CD8-positive, alpha-beta memory T cell (primary cell): ENCODE data around the gene ST6GALNAC3. TPM values are rescaled to one million over a fixed set of nuclear protein-coding genes. Genes with fewer than 3 reads are reported as not detected.

Source experiments
- CTCF ChIA-PET: fragments of 350-600 bp; sonication (Branson Sonifier 250); formaldehyde crosslinking; loops from one replicate; lab custom pipeline; 2021; ENCODE audit warnings: antibody characterized with exemption; lab: Charles Lee
- POLR2A ChIA-PET: fragments of 350-600 bp; sonication (Branson Sonifier 250); formaldehyde crosslinking; loops from one replicate; lab custom pipeline; 2021; ENCODE audit warnings: antibody characterized with exemption; lab: Charles Lee
- DNase-seq, 5 donors: peaks; one replicate each; pipeline versions ENCODE4 v3.0.0 to v3.0.0-alpha.2; 2020 to 2022; ENCODE audit warnings: mixed read lengths in 1 of 5
- H3K27ac ChIP-seq: one replicate; pipeline ENCODE4 v1.7.0; 2013; ENCODE audit warnings: low read depth, mild to moderate bottlenecking, low read length, moderate library complexity
- H3K27me3 ChIP-seq: 2 replicates; pipeline ENCODE4 v1.7.0; 2013; ENCODE audit warnings: low read length, mild to moderate bottlenecking; ENCODE audit not compliant: insufficient read depth, poor library complexity, severe bottlenecking
- H3K36me3 ChIP-seq: 2 replicates; pipeline ENCODE4 v1.7.0; 2013; ENCODE audit warnings: mild to moderate bottlenecking, low read length, moderate library complexity; ENCODE audit not compliant: insufficient read depth
- H3K4me1 ChIP-seq: 2 replicates; pipeline ENCODE4 v1.7.0; 2013; ENCODE audit warnings: mild to moderate bottlenecking, low read length, moderate library complexity; ENCODE audit not compliant: insufficient read depth
- H3K4me3 ChIP-seq: 2 replicates; pipeline ENCODE4 v1.7.0; 2013; ENCODE audit warnings: mild to moderate bottlenecking, low read length
- H3K9me3 ChIP-seq: 2 replicates; pipeline ENCODE4 v1.7.0; 2013; ENCODE audit warnings: mild to moderate bottlenecking, low read length
- H3K27ac Mint-ChIP-seq, 8 donors: one replicate each; pipeline ENCODE4 v1.8.0; 2020 to 2021; ENCODE audit warnings: mixed read lengths in 8 of 8, mild to moderate bottlenecking in 6 of 8, inconsistent platforms in 3 of 8, moderate library complexity in 3 of 8
- H3K27me3 Mint-ChIP-seq, 2 donors: one replicate each; pipeline ENCODE4 v1.8.0; 2020 to 2021; ENCODE audit warnings: mixed read lengths in 2 of 2, mild to moderate bottlenecking in 1 of 2, moderate library complexity in 1 of 2
- H3K36me3 Mint-ChIP-seq, 3 donors: one replicate each; pipeline ENCODE4 v1.8.0; 2020 to 2021; ENCODE audit warnings: mixed read lengths in 3 of 3, inconsistent platforms in 1 of 3, mild to moderate bottlenecking in 1 of 3
- H3K4me1 Mint-ChIP-seq, 3 donors: one replicate each; pipeline ENCODE4 v1.8.0; 2020 to 2021; ENCODE audit warnings: mixed read lengths in 3 of 3, inconsistent platforms in 1 of 3, mild to moderate bottlenecking in 1 of 3
- H3K4me3 Mint-ChIP-seq, 7 donors: one replicate each; pipeline ENCODE4 v1.8.0; 2020 to 2021; ENCODE audit warnings: mixed read lengths in 7 of 7, mild to moderate bottlenecking in 6 of 7, moderate library complexity in 4 of 7, inconsistent platforms in 2 of 7
- H3K9me3 Mint-ChIP-seq, 5 donors: one replicate each; pipeline ENCODE4 v1.8.0; 2020 to 2022; ENCODE audit warnings: mixed read lengths in 5 of 5, mild to moderate bottlenecking in 3 of 5, moderate library complexity in 2 of 5, inconsistent platforms in 1 of 5
- polyA plus RNA-seq: library from polyadenylated mRNA; unstranded; fragments of 300-500 nt; fragmentation: Illumina TruSeq; gene quantifications from one replicate; pipeline ENCODE4 v1.2.3, GENCODE V29; 2021
- total RNA-seq, 2 experiments: library from RNA; stranded (reverse); gene quantifications; one replicate each; pipeline ENCODE4 v1.2.3, GENCODE V29; 2021

The ST6GALNAC3 gene
- total and polyA plus RNA-seq, 3 experiments from 2014 or later: 0.33 to 1.8 TPM; not detected in 1

- no peaks in the 10 kb centered on the region for H3K27me3 Mint-ChIP-seq
- H3K36me3 ChIP-seq: no peaks in the 10 kb centered on the region
- H3K4me3 Mint-ChIP-seq: no peak overlapping the region
- ChIA-PET POLR2A (no interaction called here), CTCF (no interaction called here)
- peaks cover 0 to 6% (median 0%) of the 10 kb centered on the region in 5 donors for H3K9me3 Mint-ChIP-seq
- no peak overlapping the region for H3K4me3 ChIP-seq
- H3K27me3 ChIP-seq: no peaks in the 10 kb centered on the region
- no peaks in the 10 kb centered on the region for H3K4me1 ChIP-seq
- DNase-seq: no peak
- H3K36me3 Mint-ChIP-seq: no peaks in the 10 kb centered on the region
- no peaks in the 10 kb centered on the region for H3K9me3 ChIP-seq
- no peak overlapping the region for H3K27ac Mint-ChIP-seq
- no peak overlapping the region for H3K27ac ChIP-seq
- H3K4me1 Mint-ChIP-seq: no peaks in the 10 kb centered on the region
Measured at GRCh38 chr1:76381450-76382097, 307.0 kb downstream of the ST6GALNAC3 start.

- H3K4me3 ChIP-seq: no peak overlapping the region
- no peaks in the 10 kb centered on the region for H3K4me1 ChIP-seq
- DNase-seq: no peak
- no peaks in the 10 kb centered on the region for H3K9me3 ChIP-seq
- H3K36me3 ChIP-seq: no peaks in the 10 kb centered on the region
- POLR2A ChIA-PET: interaction anchor here (0.7 kb wide), 1 partner anchor 105 kb away, joined by 3 read pairs; no protein-coding TSS in a partner anchor
- no peaks in the 10 kb centered on the region for H3K36me3 Mint-ChIP-seq
- peaks cover 0 to 1% of the 10 kb centered on the region in 2 donors for H3K27me3 Mint-ChIP-seq
- no peak overlapping the region for H3K27ac Mint-ChIP-seq
- H3K9me3 Mint-ChIP-seq: peaks cover 0 to 5% (median 0%) of the 10 kb centered on the region in 5 donors
- no peak overlapping the region for H3K4me3 Mint-ChIP-seq
- no peaks in the 10 kb centered on the region for H3K27me3 ChIP-seq
- CTCF ChIA-PET: no interaction called here
- no peak overlapping the region for H3K27ac ChIP-seq
- H3K4me1 Mint-ChIP-seq: no peaks in the 10 kb centered on the region
Measured at GRCh38 chr1:76388261-76388660, 313.7 kb downstream of the ST6GALNAC3 start.

GRCh38 chr1:76390456-76390855 lies 315.9 kb downstream of the ST6GALNAC3 start:
- Histone ChIP-seq H3K4me3 (no peak overlapping the region), H3K27me3 (no peaks in the 10 kb centered on the region), H3K4me1 (no peaks in the 10 kb centered on the region), H3K9me3 (no peaks in the 10 kb centered on the region), H3K36me3 (no peaks in the 10 kb centered on the region), H3K27ac (no peak overlapping the region)
- Mint-ChIP-seq H3K9me3 (peaks cover 0 to 4% (median 0%) of the 10 kb centered on the region in 5 donors), H3K4me1 (no peaks in the 10 kb centered on the region), H3K4me3 (no peak overlapping the region), H3K27ac (no peak overlapping the region), H3K27me3 (peaks cover 0 to 1% of the 10 kb centered on the region in 2 donors), H3K36me3 (no peaks in the 10 kb centered on the region)
- ChIA-PET POLR2A (no interaction called here), CTCF (no interaction called here)
- no peak for DNase-seq

GRCh38 chr1:76395059-76395458 lies 320.5 kb downstream of the ST6GALNAC3 start:
- Mint-ChIP-seq H3K27ac (no peak overlapping the region), H3K4me1 (no peaks in the 10 kb centered on the region), H3K4me3 (no peak overlapping the region), H3K36me3 (no peaks in the 10 kb centered on the region), H3K27me3 (peaks cover 0 to 1% of the 10 kb centered on the region in 2 donors), H3K9me3 (peaks cover 0 to 4% (median 0%) of the 10 kb centered on the region in 5 donors)
- no peaks in the 10 kb centered on the region for H3K36me3 ChIP-seq
- DNase-seq: no peak
- H3K27me3 ChIP-seq: no peaks in the 10 kb centered on the region
- CTCF ChIA-PET: no interaction called here
- H3K4me3 ChIP-seq: no peak overlapping the region
- H3K27ac ChIP-seq: no peak overlapping the region
- POLR2A ChIA-PET: no interaction called here
- no peaks in the 10 kb centered on the region for H3K4me1 ChIP-seq
- H3K9me3 ChIP-seq: no peaks in the 10 kb centered on the region

GRCh38 chr1:76402128-76402527 lies 327.6 kb downstream of the ST6GALNAC3 start:
- no peak overlapping the region for H3K4me3 Mint-ChIP-seq
- H3K36me3 Mint-ChIP-seq: peaks cover 0 to 1% (median 0%) of the 10 kb centered on the region in 3 donors
- H3K4me1 ChIP-seq: no peaks in the 10 kb centered on the region
- no peak overlapping the region for H3K27ac Mint-ChIP-seq
- no peaks in the 10 kb centered on the region for H3K27me3 ChIP-seq
- peaks cover 2 to 11% (median 7%) of the 10 kb centered on the region in 5 donors for H3K9me3 Mint-ChIP-seq
- no peaks in the 10 kb centered on the region for H3K4me1 Mint-ChIP-seq
- H3K9me3 ChIP-seq: no peaks in the 10 kb centered on the region
- no peaks in the 10 kb centered on the region for H3K36me3 ChIP-seq
- H3K27ac ChIP-seq: no peak overlapping the region
- H3K4me3 ChIP-seq: no peak overlapping the region
- POLR2A ChIA-PET: no interaction called here
- DNase-seq: no peak
- CTCF ChIA-PET: interaction anchor here (1.1 kb wide), 1 partner anchor 12 kb away, joined by 3 read pairs; no protein-coding TSS in a partner anchor
- H3K27me3 Mint-ChIP-seq: no peaks in the 10 kb centered on the region

GRCh38 chr1:76408303-76408702 lies 333.8 kb downstream of the ST6GALNAC3 start:
- no peak overlapping the region for H3K4me3 ChIP-seq
- CTCF ChIA-PET: no interaction called here
- no peaks in the 10 kb centered on the region for H3K36me3 ChIP-seq
- Mint-ChIP-seq H3K36me3 (no peaks in the 10 kb centered on the region), H3K4me3 (no peak overlapping the region), H3K27ac (no peak overlapping the region), H3K9me3 (no peaks in the 10 kb centered on the region), H3K27me3 (no peaks in the 10 kb centered on the region), H3K4me1 (no peaks in the 10 kb centered on the region)
- no peak for DNase-seq
- H3K27ac ChIP-seq: no peak overlapping the region
- no peaks in the 10 kb centered on the region for H3K27me3 ChIP-seq
- POLR2A ChIA-PET: no interaction called here
- no peaks in the 10 kb centered on the region for H3K4me1 ChIP-seq
- no peaks in the 10 kb centered on the region for H3K9me3 ChIP-seq

- Mint-ChIP-seq H3K36me3 (no peaks in the 10 kb centered on the region), H3K9me3 (no peaks in the 10 kb centered on the region), H3K4me3 (no peak overlapping the region), H3K27me3 (no peaks in the 10 kb centered on the region), H3K27ac (no peak overlapping the region), H3K4me1 (no peaks in the 10 kb centered on the region)
- ChIA-PET POLR2A (no interaction called here), CTCF (no interaction called here)
- H3K4me3 ChIP-seq: no peak overlapping the region
- H3K4me1 ChIP-seq: no peaks in the 10 kb centered on the region
- no peak overlapping the region for H3K27ac ChIP-seq
- no peaks in the 10 kb centered on the region for H3K9me3 ChIP-seq
- no peak for DNase-seq
- H3K27me3 ChIP-seq: no peaks in the 10 kb centered on the region
- H3K36me3 ChIP-seq: no peaks in the 10 kb centered on the region
Measured at GRCh38 chr1:76410499-76410898, 336.0 kb downstream of the ST6GALNAC3 start.

- CTCF ChIA-PET: no interaction called here
- Histone ChIP-seq H3K4me1 (no peaks in the 10 kb centered on the region), H3K27me3 (no peaks in the 10 kb centered on the region), H3K4me3 (no peak overlapping the region), H3K36me3 (no peaks in the 10 kb centered on the region), H3K27ac (no peak overlapping the region), H3K9me3 (no peaks in the 10 kb centered on the region)
- H3K4me3 Mint-ChIP-seq: no peak overlapping the region
- POLR2A ChIA-PET: no interaction called here
- no peak for DNase-seq
- H3K9me3 Mint-ChIP-seq: no peaks in the 10 kb centered on the region
- H3K27ac Mint-ChIP-seq: no peak overlapping the region
- no peaks in the 10 kb centered on the region for H3K36me3 Mint-ChIP-seq
- no peaks in the 10 kb centered on the region for H3K27me3 Mint-ChIP-seq
- no peaks in the 10 kb centered on the region for H3K4me1 Mint-ChIP-seq
Measured at GRCh38 chr1:76418531-76418930, 344.0 kb downstream of the ST6GALNAC3 start.
